Measurements from ENCODE around the gene ASRGL1. TPM values are rescaled to one million over a fixed set of nuclear protein-coding genes. Genes with fewer than 3 reads are reported as not detected.

ASRGL1 gene
- total and polyA plus RNA-seq, 7 donors, result 4.8 to 35.2 (median 22.0) TPM

DNA sequence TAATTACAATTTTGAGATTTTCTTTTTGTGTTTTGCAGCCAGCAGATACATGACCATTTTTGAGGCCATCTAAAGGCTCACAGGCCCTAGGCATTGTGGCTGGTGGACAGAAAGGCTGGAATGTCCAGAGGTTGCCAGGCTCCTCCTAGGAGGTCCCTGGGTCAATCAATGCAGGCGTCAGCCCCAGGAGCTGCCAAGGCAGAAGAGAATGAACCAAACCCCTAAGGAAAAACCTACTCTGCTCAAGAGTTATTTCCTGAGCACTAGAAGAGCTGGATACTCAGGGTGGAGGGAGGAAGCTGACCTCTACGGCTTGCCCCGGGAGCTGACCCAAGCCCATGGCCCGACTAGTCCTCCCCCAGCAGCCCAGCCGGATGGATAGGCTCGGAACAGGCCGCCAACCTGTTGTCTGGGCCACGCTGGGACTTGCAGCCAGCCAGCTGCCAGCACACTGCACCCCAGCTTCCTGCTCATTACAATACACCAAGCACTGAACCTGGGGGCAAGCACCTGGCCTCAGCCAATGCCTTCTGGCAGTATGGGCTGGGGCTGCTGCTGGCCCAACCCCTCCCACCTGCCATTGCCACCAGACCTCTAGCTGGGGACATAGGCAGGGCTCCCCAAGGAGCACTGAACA is 75.9 kb downstream of the ASRGL1 start:
- WGBS, 2 donors, result 81 to 89% methylated on average over 8 of the region's 8 CpGs

DNA sequence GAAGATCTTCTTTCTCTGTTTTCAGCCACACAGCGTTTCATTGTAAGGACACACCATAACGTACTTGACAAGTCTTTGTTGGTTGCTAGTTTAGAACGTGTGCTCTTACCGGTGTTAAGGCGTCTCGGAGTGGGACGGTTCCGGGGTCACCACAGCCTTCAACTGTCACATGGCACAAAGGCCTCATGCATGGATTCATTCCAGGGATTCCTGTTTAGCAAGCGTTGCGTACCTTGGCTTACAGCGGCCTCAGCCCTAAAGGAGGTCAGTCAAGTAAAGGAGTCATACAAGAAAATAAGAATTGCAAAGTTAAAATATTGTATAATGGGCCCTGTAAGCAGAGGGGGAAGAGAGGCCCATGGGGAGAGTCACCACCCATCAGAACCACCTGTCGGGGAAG is 79.3 kb downstream of the ASRGL1 start:
- TF ChIP-seq EP300 (IDR thresholded peaks at IDR 0.05) (no peak), POLR2AphosphoS5 (IDR thresholded peaks at IDR 0.05) (no peak), POLR2A (IDR thresholded peaks at IDR 0.05) (no peak)
- TF ChIP-seq, protein P1, sequence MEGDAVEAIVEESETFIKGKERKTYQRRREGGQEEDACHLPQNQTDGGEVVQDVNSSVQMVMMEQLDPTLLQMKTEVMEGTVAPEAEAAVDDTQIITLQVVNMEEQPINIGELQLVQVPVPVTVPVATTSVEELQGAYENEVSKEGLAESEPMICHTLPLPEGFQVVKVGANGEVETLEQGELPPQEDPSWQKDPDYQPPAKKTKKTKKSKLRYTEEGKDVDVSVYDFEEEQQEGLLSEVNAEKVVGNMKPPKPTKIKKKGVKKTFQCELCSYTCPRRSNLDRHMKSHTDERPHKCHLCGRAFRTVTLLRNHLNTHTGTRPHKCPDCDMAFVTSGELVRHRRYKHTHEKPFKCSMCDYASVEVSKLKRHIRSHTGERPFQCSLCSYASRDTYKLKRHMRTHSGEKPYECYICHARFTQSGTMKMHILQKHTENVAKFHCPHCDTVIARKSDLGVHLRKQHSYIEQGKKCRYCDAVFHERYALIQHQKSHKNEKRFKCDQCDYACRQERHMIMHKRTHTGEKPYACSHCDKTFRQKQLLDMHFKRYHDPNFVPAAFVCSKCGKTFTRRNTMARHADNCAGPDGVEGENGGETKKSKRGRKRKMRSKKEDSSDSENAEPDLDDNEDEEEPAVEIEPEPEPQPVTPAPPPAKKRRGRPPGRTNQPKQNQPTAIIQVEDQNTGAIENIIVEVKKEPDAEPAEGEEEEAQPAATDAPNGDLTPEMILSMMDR (IDR thresholded peaks at IDR 0.05), result no peak
- intact Hi-C loops (cut with DNase I), result no loop called here
- 93 to 94% methylated on average over 12 of the region's 12 CpGs for WGBS, 2 donors
- no peak for DNase-seq
- Histone ChIP-seq H3K4me3 (no peak overlapping the region), H3K36me3 (no peaks in the 10 kb centered on the region), H3K27ac (no peak overlapping the region), H3K9me3 (no peaks in the 10 kb centered on the region), H3K27me3 (no peaks in the 10 kb centered on the region), H3K4me1 (peaks cover 0 to 40% (median 36%) of the 10 kb centered on the region in 4 donors)

More for the DNA sequence above, 75.9 kb downstream of the ASRGL1 start:
- peaks cover 0 to 7% (median 5%) of the 10 kb centered on the region in 4 donors for H3K4me1 ChIP-seq
- no peaks in the 10 kb centered on the region for H3K27me3 ChIP-seq
- no peak overlapping the region for H3K27ac ChIP-seq
- no peak for TF ChIP-seq POLR2A (IDR thresholded peaks at IDR 0.05)
- no peak for TF ChIP-seq POLR2AphosphoS5 (IDR thresholded peaks at IDR 0.05)
- no peak for TF ChIP-seq EP300 (IDR thresholded peaks at IDR 0.05)
- TF ChIP-seq, protein P1 (IDR thresholded peaks at IDR 0.05), result no peak
- no peaks in the 10 kb centered on the region for H3K36me3 ChIP-seq
- H3K9me3 ChIP-seq, result no peaks in the 10 kb centered on the region
- DNase-seq, result no peak
- intact Hi-C loops (cut with DNase I), result no loop called here
- no peak overlapping the region for H3K4me3 ChIP-seq

DNA sequence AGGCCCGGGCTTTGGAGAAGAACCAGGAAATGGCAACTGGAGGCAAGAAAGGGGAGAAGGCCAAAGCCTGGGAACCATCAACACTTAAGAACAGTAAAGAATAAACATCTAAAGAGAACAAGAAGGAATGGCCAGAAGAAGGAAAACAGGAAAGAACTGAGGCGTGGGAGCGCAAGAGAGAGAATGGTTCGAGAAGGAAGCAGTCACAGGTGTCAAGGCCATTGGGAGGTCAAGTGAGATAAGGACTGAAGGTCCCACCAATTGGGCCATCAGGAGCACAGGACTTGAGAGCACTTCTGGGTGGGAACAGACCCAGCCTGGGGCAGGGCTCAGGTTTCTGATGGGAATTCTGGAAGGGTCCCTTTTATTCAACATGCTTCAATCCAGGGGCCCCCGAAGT is 80.9 kb downstream of the ASRGL1 start:
- peak overlapping the region in 3 of 4 donors; percentile 78 to 81 (median 81) for H3K27ac ChIP-seq
- peak in 1 of 4 donors; percentile 24 for TF ChIP-seq POLR2AphosphoS5 (IDR thresholded peaks at IDR 0.05)
- no peak for TF ChIP-seq EP300 (IDR thresholded peaks at IDR 0.05)
- intact Hi-C loops (cut with DNase I), result loop anchor here (2.0 kb wide), 1 partner anchor 15 kb away; no protein-coding TSS in a partner anchor

DNA sequence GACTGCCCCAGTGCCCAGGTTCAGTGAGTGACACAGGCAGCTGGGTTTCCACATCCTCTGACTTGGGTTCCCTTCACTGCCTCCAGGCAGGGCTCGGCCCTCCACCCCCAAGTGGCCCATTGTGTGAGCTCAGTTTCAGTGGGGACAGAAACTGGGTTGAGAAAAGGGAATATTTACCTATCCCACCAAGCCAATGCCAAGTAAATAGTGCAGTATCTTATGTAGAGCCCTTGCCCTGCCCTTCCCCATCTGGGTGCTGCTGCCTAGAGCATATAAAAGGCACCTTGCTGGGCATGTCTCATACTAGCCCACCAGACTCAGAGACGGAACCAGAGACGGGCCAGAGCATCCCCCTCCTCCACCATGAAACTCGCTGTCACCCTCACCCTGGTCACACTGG is 81.5 kb downstream of the ASRGL1 start, which contains the start of gene SCGB1A1:
SCGB1A1 (plus strand) TSS at position 301 of the 400 bp plus-strand sequence; CDS start at position 364, 63 bp downstream.
- intact Hi-C loops (cut with DNase I), result loop anchor here (2.0 kb wide), 1 partner anchor 16 kb away; no protein-coding TSS in a partner anchor
- H3K9me3 ChIP-seq, result no peaks in the 10 kb centered on the region
- TF ChIP-seq POLR2A (IDR thresholded peaks at IDR 0.05) (no peak), POLR2AphosphoS5 (IDR thresholded peaks at IDR 0.05) (no peak), EP300 (IDR thresholded peaks at IDR 0.05) (no peak)
- TF ChIP-seq, protein P1 (IDR thresholded peaks at IDR 0.05), result no peak
- no peak within 1 kb of the TSS for H3K4me3 ChIP-seq
- H3K4me1 ChIP-seq, result peaks cover 0 to 58% (median 47%) of the 10 kb centered on the region in 4 donors
- H3K27ac ChIP-seq, result peak within 1 kb of the TSS; percentile 63 to 81 (median 80)
- no peak for DNase-seq
- H3K27me3 ChIP-seq, result no peaks in the 10 kb centered on the region
- 80 to 90% methylated on average over 4 of the region's 4 CpGs for WGBS, 2 donors
- no peaks in the 10 kb centered on the region for H3K36me3 ChIP-seq

More for the DNA sequence above, 80.9 kb downstream of the ASRGL1 start:
- Histone ChIP-seq H3K4me3 (no peak overlapping the region), H3K27me3 (no peaks in the 10 kb centered on the region), H3K9me3 (no peaks in the 10 kb centered on the region), H3K36me3 (no peaks in the 10 kb centered on the region), H3K4me1 (peaks cover 0 to 53% (median 45%) of the 10 kb centered on the region in 4 donors)
- 88 to 90% methylated on average over 5 of the region's 5 CpGs for WGBS, 2 donors
- no peak for DNase-seq

DNA sequence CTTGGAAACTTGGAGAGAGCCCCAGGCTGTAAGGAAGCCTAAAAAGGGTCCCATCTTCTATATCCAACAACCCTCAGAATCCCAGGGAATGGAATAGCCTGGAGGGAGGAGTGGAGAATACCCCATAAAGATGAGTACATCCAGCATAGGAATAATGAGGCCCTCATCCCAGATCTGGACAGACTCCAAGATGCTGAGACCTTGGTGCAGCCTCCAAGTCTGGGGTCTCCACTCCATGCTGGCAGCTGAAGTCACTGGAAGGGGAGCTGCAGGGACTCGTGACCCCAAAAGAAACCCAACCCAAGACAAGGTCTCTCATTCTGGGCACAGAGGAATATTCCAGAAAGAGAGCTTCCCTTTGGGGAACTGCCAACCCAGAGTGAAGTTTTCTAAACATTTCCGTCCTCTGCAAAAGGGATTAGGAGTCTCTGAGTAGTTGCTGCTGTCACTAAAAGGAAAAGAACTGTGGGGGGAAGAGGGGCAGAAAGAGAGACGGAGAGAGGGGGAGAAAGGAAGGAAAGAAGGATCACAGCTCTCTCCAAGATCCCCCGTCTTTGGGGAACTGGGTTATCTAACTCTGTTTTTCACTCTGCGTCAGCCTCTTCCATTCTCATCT is 82.2 kb downstream of the ASRGL1 start:
- intact Hi-C loops (cut with DNase I), result loop anchor here (2.0 kb wide), 1 partner anchor 17 kb away; no protein-coding TSS in a partner anchor
- H3K4me3 ChIP-seq, result no peak overlapping the region
- TF ChIP-seq EP300 (IDR thresholded peaks at IDR 0.05) (no peak), POLR2A (IDR thresholded peaks at IDR 0.05) (no peak), POLR2AphosphoS5 (IDR thresholded peaks at IDR 0.05) (no peak)
- TF ChIP-seq, protein P1 (IDR thresholded peaks at IDR 0.05), result no peak
- H3K9me3 ChIP-seq, result no peaks in the 10 kb centered on the region
- DNase-seq, result no peak
- peaks cover 0 to 65% (median 50%) of the 10 kb centered on the region in 4 donors for H3K4me1 ChIP-seq
- 59 to 65% methylated on average over 5 of the region's 5 CpGs for WGBS, 2 donors
- no peaks in the 10 kb centered on the region for H3K27me3 ChIP-seq
- H3K27ac ChIP-seq, result peak overlapping the region; percentile 63 to 81 (median 80)
- H3K36me3 ChIP-seq, result no peaks in the 10 kb centered on the region
